Neural progenitor cell (in vitro differentiated cells): ENCODE measurements around the gene SAMD4A.

Experiments
- EZH2 ChIP-seq: fragments of 200-600 bp; sonication (generic); IDR thresholded peaks from 2 replicates; pipeline ENCODE4 v1.6.1; 2017; ENCODE audit warnings: antibody characterized with exemption, mild to moderate bottlenecking, moderate library complexity
- EZH2phosphoT487 ChIP-seq: fragments of 200-600 bp; sonication (generic); IDR thresholded peaks from 2 replicates; pipeline ENCODE4 v1.6.1; 2017; ENCODE audit warnings: antibody characterized with exemption
- TF ChIP-seq, protein P1 (sequence below): fragments of 200-600 bp; sonication (generic); IDR thresholded peaks from 2 replicates; pipeline ENCODE4 v1.5.1; 2017; ENCODE audit warnings: antibody characterized with exemption, mild to moderate bottlenecking

DNA sequence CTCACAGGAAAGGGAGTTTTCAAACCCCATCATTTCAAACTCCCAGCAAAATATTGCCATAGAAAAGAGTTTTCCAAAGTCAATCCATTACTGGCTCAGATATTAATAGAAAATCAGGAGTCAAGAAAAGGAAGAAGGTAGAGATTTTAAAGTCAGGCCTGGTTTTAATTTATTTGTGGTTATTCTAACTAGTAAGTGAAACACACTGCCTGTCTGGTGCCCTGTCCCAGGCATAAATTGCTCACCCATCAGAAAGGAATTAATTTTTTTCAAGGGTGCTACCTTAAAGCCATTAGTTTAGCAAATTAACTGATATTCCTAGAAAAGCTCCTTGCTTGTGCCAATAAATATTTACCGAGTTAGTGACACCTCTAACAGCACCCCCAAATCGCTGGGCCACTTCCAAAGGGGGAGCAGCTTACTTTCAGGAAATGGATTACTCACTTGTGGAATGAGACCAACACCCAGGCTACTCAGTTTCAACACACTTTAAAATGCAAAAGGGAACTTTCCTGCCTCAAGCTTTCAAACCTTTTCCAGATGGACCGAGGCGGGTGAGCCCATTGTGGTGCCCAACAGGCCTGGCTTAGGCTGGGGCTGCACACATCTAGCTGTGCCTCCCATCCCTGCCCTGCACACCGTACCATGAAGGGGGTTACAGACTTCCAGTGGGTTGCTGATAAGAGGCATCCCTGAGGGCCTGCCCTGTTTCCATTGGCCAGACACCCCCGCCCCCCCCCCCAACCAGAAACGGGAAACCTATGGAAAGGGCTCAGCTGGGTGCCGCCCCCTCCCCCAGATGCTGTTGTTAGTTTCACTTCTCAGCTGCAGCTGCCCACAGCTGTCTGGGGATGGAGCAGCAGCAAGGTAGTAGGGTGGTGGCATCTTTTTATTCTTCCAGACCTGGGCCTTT lies 117.2 kb downstream of the SAMD4A start:
- TF ChIP-seq, protein P1, sequence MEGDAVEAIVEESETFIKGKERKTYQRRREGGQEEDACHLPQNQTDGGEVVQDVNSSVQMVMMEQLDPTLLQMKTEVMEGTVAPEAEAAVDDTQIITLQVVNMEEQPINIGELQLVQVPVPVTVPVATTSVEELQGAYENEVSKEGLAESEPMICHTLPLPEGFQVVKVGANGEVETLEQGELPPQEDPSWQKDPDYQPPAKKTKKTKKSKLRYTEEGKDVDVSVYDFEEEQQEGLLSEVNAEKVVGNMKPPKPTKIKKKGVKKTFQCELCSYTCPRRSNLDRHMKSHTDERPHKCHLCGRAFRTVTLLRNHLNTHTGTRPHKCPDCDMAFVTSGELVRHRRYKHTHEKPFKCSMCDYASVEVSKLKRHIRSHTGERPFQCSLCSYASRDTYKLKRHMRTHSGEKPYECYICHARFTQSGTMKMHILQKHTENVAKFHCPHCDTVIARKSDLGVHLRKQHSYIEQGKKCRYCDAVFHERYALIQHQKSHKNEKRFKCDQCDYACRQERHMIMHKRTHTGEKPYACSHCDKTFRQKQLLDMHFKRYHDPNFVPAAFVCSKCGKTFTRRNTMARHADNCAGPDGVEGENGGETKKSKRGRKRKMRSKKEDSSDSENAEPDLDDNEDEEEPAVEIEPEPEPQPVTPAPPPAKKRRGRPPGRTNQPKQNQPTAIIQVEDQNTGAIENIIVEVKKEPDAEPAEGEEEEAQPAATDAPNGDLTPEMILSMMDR, result no peak
- no peak for TF ChIP-seq EZH2phosphoT487
- TF ChIP-seq EZH2, result no peak
